ENCODE data around the gene NEURL3.
"Not testable (repeated sequence)": the region's sequence is repeated elsewhere in the genome, so short reads cannot be mapped to it uniquely, and the experiment has no call there.

NEURL3 gene

DNA sequence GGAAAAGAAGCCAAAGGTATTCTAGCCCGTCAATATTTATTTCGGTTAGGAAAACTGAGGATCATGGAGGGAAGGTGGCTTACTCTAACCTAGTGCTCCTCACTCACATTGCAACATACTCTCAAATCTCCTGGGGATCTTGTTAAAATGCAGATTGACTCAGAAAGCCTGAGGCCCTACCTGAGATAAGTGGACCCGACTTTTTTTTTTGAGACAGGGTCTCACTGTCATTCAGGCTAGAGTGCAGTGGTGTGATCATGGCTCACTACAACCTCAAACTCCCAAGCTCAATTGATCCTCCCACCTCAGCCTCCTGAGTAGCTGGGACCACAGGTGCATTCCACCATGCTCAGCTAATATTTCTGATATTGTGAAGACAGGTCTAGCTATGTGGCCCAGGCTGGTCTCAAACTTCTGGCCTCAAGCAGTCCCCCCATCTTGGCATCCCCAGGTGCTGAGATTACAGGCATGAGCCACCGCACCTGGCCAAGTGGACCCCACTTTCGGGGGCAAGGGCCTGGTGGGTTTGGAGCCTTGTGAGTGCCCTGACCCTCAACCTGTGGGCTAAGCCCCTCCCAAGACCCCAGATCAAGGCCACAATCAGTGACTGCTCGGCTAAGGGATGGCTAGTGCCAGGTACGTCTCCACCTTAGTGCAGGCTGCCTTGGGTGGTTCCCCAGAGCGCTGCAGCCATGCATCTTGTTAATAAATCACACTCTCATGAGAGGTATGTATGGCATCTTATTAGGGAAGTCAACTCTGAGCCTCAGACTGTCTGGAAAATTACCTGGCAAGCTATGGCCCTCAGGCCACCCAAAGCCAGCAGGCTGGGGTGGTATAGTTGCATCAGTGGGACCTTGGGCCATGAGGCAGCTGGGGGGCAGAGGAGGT lies 1.1 kb upstream of the NEURL3 start:
- DNase-seq = no peak

GRCh38 chr2:96503637-96504243 lies 1.4 kb downstream of the NEURL3 start:
- no peak for DNase-seq

DNA sequence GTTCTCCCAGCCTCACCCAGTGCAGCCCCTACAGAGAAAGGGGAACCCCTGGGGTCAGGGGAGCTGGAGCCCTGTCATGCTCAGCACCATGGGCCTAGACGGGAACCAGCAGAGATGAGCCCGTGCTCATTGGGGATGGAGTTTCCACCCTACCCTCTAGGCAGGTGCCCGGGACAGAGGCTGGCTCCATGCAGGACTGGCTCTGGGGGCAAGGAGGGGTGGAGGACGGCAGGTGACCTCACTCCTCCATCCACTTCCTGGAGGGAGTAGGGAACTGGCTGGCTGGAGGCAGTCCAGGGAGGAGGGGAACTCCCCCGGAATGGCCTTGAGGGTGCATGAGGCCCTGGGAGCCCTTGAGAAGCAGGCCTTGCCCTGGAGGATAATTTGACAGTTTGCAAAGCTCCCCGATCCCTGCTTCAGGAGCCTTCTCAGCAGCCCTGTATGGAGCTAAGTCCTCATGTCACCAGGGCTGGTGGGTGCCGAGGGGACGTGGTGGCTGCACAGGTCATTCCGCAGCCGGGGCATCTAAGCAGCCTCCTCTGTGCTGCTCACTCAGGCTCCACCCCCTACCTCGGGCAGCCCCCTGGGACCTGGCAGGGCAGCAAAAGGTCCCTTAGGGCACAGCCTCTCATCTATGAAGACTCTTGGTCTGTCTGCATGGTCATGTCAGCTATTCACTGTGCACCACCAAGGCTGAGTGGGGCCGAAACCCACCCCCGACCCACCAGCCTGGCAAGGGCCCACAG lies 2.1 kb downstream of the NEURL3 start:
- DNase-seq = no peak

GRCh38 chr2:96501886-96502810 lies 3.0 kb downstream of the NEURL3 start:
- DNase-seq = no peak

- no peak for DNase-seq
These were observed 3.7 kb downstream of the NEURL3 start for GRCh38 chr2:96501471-96501874.

DNA sequence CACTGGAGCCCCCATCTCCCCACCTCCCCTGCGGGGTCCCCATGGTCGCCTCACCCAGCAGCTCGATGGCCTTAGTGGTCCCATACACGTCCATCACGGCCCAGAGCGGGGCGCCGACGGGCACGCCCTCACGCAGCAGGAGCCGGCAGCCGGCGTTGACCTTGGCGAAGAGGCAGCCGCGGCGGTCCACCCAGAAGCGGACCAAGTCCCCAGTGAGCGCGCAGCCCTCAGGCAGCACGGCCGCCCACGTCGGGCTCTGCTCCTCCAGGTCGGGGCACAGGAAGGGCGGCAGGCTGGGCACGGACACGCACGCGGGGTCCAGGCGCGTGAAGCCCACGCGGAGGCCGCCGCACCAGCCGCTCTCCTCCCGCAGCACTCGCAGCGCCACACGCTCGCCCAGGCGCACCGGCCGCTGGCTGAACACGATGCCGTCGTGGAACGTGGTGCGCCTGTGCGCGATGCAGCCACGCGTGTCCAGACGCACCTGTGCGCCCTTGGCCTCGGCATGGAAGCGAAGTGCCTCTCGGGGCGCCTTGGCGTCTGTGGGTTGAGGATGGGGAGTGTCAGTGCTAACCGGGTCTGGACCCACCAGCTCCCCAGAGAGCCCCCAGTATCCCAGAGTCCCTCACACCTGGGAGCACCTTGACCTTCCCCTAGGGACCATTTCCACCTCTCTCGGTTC lies 4.6 kb downstream of the NEURL3 start:
- no peak for DNase-seq

DNA sequence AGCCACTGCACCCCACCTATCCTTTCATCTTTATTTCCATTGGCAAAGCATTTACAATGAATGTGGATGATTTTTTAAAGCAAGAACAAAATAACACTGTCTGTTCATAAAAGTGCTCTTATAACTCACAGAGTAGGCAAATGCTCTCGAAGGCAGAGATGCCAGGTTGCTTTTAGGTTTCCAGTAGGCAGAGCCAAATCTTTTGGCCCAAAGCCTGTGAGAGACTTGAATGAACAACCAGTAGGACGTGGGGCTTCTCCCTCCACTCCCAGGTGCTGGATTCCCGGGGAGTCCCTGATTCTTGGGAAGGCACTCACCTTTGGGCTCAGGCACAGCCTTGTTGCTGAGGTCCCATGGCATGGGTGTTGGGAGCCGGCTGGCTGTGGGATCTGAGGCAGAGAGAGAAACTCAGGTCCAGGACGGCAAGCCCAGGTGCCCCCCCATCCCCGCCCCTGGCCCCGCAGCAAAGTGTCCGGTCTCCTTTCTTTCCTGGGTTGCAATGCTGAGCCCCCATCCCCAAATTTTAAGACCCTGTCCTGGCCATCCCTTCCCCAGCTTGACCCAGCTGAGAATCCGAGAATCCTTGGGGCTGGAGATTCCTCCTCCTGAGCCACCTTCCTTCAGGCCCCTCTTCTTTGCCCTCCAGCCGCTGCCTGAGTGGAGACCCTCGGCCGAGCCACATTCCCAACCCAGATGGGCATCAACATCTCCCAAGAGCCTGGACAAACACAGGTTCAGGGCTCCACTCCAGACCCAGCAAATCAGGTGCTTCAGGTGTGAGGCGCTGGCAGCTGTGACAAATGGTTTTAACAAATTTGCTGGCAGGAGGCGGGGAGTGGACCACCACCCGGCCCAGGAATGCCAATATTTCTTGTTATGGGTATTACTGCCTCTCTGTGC lies 5.8 kb downstream of the NEURL3 start:
- no peak for DNase-seq

- DNase-seq = not testable (repeated sequence)
These were observed 6.5 kb downstream of the NEURL3 start for GRCh38 chr2:96498611-96499010.

DNA sequence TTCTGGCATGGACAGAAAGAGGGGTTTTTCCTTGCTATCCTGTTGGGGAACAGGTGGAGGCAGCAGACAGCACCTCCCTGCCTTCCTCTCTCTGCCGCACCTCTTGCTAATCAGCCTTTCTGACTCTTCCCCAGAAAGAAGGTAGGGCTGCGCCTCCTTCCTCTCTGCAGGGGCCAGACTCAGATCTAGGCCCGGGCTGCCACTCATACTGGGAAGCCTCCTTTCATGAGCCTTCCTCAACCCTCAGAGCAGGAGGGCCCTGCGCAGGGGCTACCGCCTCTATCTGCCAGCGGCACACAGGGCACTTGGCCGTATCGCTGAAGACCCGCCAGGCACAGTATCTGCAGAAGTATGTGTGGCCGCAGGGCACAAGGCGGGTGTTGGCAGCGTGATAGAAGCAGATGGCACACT lies 7.1 kb downstream of the NEURL3 start:
- no peak for DNase-seq

DNA sequence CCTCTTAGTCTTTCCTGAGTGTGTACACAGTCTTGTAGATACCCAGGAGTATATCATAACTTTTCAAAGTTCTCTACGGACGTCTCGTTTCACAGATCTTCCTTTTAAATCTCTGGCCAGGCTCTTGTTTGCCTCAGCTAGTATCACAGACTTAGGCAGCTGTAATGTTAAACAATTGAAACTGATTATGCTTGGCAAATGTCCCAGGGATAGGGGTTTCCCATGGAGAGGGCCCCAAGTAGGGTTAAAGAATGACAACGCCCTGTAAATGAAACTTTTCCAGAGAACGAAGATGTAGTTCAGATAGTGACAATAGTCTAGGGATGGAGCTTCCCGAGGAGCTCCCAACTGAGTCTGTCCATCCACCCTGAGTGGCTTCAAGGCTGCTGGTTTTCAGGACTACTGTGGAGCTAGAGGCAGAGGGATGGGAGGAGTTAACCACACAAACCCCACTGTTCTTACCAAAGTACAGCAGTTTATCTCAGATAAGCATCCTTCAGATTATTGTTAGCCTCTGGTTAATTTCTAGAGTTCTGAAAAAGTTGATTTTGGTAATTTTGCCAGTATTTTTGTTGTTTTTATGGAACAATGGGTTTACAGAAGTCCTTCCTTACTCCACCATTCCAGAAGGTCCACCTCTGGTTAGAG lies 9.1 kb downstream of the NEURL3 start:
- no peak for DNase-seq

- DNase-seq = no peak
These were observed 11.0 kb downstream of the NEURL3 start for GRCh38 chr2:96494188-96494587.

DNA sequence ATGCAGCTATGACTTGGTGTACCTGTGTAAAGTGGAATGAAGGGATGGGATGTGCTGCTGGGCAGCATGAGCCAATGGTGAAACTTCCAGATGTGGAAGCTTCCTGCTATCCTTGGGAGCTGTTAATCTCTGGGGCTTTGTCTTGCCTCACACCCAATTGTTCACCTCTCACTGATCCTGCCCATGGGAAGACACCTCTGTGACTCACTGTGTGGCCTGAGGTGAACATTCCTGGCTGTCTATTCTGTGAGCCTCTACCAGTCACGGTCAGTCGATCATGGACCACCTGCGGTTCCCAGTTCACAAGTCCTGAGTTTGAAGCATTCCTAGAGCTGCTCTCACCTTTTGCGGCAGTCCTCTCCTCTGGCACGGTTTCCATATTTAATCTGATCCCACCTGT lies 12.1 kb downstream of the NEURL3 start:
- no peak for DNase-seq

DNA sequence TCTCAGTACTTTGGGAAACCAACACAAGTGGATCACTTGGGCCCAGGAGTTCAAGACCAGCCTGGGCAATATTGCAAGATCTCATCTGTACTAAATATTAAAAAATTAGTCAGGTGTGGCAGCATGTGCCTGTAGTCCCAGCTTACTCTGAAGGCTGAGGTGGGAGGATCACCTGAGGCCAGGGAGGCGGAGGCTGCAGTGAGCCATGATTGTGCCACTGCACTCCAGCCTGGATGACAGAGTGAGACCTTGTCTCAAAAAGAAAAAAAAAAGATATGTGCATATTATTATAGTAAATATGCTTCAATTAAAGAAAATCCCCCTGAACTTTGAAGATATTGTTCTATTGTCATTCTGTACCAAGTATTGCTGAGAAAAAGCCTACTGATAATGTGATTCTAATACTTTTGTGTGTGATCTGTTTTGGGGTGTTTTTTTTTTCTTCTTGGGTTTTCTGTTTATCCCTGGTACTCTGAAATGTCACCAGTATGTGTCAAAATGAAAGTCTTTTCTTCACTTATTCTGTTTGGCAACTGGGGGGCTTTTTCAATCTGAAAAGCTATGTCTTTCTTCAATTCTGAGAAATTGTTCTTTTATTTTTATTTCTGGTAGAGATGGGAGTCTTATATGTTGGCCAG lies 13.2 kb downstream of the NEURL3 start:
- no peak for DNase-seq

DNA sequence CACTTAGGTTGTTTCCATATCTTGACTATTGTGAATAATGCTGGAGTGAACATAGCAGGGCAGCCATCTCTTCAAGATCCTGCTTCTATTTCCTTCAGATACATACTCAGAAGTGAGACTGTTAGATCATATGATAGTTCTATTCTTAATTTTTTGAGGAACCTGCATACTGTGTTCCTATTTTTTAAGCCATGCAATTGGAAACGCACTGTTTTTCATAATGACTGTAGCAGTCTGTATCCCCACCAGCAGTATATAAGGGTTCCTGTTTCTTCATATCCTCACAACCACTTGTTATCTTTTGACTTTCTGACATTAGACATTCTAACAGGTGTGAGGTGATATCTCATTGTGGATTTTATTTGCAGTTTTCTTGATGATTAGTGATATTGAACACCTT lies 15.5 kb downstream of the NEURL3 start:
- no peak for DNase-seq

DNA sequence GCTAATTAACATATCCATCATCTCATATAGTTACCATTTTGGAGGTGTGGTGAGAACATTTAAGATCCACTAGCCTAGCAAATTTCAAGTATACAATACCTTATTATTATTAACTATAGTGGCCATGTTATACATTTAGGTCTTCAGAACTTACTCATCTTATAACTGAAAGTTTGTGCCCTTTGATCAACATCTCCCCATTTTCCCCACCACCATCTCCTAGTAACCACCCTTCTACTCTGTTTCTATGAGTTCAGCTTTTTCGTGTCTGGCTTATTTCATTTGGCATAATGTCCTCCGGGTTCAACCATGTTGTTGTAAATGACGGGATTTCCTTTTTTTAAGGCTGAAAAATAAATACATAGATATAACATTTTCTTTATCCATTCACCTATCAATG lies 15.9 kb downstream of the NEURL3 start:
- no peak for DNase-seq

DNA sequence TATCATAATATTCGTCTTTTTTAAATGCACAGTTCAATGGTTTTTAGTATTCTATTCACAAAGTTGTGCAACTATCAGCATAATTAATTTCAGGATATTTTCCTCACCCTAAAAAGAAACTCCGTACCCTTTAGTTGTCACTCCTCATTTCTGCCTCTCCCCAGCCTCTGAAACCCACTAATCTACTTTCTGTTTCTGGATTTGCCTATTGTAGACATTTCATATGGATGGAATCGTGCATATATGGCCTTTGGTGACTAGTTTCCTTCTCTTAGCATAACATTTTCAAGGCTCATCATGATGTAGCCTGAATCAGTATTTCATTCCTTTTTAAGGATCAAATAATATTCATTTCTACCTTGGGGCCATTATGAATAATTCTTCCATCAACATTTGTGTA lies 18.5 kb downstream of the NEURL3 start:
- DNase-seq = no peak

DNA sequence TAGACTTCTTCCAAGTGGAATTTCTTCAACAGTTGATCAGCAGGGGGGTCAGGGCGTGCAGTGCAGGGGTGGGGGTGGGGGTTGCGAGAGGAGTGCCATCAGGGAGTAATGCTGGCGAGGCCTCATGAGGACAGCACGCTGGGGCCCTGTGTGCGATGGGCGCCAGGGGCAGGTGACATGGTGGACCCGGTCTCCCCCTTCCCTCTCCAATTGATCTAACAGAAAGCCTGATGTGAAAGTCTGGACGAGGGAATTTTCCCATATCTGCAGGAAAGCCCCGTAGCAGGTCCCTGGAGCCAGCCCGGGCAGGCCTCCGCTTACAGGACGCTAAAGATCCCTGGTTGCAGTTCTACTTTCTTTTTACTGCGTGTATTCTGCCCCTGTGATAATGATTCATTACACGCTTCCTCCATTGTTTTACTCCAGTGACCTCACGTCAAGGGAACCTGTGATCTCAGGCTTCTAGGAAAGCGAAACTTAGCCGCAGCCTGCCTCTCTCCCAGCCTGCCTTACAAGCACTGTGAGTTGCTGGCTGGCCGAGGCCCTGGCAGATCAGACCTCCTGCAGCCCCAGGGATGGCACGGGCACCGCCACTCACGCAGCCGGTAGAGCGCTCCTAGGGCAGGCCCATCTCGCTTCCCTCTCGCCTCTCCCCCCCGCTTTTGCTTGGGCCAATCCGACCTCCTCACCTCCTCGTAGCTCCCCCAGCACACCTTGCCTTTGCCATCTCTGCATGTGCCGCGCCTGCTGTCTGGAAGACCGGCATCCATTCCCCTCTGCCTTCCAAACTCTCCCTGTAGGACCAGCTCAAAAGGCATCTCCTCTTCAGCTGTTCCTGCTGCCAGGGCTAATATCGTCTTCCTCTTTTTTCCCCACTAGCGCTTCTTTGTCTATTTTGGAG lies 19.2 kb downstream of the NEURL3 start:
- no peak for DNase-seq

DNA sequence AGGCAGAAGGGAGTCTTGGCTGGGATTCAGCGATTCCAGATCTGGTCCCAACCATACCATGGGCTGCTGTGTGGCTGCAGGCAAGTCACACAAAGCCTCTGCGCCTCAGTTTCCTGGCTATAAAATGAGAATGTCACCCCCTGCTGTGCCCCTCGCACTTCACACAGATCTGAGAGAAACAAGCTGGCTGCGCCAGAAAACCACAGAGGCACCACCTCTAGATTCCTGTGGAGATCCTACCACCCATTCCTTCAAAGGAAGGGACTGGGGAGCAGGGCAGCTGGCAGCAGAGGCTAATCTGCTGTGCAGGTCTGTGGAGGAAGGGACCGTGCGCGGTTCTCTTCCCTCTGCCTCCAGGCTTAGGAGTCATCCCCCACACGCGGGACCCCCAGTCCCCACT lies 19.8 kb downstream of the NEURL3 start:
- DNase-seq = no peak

- DNase-seq = no peak
These were observed 21.1 kb downstream of the NEURL3 start for GRCh38 chr2:96484091-96484490.
